Measurements from ENCODE around the gene RAB1B.
A peak's percentile ranks its signal among the peaks of the same experiment; 100 is the strongest.

RAB1B gene

GRCh38 chr11:66230978-66231377 lies 37.5 kb upstream of the RAB1B start:
- H3K27ac Mint-ChIP-seq: no peak overlapping the region
- H3K36me3 Mint-ChIP-seq: peaks cover 41% of the 10 kb centered on the region
- H3K4me1 Mint-ChIP-seq: no peaks in the 10 kb centered on the region
- ATAC-seq (ENCODE audit: low read depth) (no peak), DNase-seq (ENCODE audit: low spot score in 2 of 2) (no peak)
- H3K9me3 Mint-ChIP-seq: no peaks in the 10 kb centered on the region
- no peaks in the 10 kb centered on the region for H3K27me3 Mint-ChIP-seq
- H3K4me3 Mint-ChIP-seq: no peak overlapping the region

- Mint-ChIP-seq H3K4me3 (no peak overlapping the region), H3K9me3 (no peaks in the 10 kb centered on the region), H3K36me3 (peaks cover 41% of the 10 kb centered on the region), H3K4me1 (no peaks in the 10 kb centered on the region), H3K27me3 (no peaks in the 10 kb centered on the region), H3K27ac (no peak overlapping the region)
- ATAC-seq (ENCODE audit: low read depth): no peak
- DNase-seq (ENCODE audit: low spot score in 2 of 2): no peak
These were observed 36.9 kb upstream of the RAB1B start for GRCh38 chr11:66231561-66231960.

GRCh38 chr11:66232769-66233168 lies 35.7 kb upstream of the RAB1B start:
- no peak overlapping the region for H3K4me3 Mint-ChIP-seq
- no peaks in the 10 kb centered on the region for H3K9me3 Mint-ChIP-seq
- peaks cover 41% of the 10 kb centered on the region for H3K36me3 Mint-ChIP-seq
- H3K27me3 Mint-ChIP-seq: no peaks in the 10 kb centered on the region
- H3K4me1 Mint-ChIP-seq: no peaks in the 10 kb centered on the region
- peak overlapping the region; percentile 45 for H3K27ac Mint-ChIP-seq
- ATAC-seq (ENCODE audit: low read depth) (no peak), DNase-seq (ENCODE audit: low spot score in 2 of 2) (no peak)

GRCh38 chr11:66233301-66233700 lies 35.1 kb upstream of the RAB1B start:
- Mint-ChIP-seq H3K9me3 (no peaks in the 10 kb centered on the region), H3K4me1 (no peaks in the 10 kb centered on the region), H3K36me3 (peaks cover 41% of the 10 kb centered on the region), H3K27me3 (no peaks in the 10 kb centered on the region), H3K4me3 (no peak overlapping the region), H3K27ac (peak overlapping the region; percentile 45)
- DNase-seq (ENCODE audit: low spot score in 2 of 2): no peak
- no peak for ATAC-seq (ENCODE audit: low read depth)

- DNase-seq (ENCODE audit: low spot score in 2 of 2) (no peak), ATAC-seq (ENCODE audit: low read depth) (no peak)
- Mint-ChIP-seq H3K36me3 (peaks cover 34% of the 10 kb centered on the region), H3K4me3 (no peak overlapping the region), H3K4me1 (no peaks in the 10 kb centered on the region), H3K27me3 (no peaks in the 10 kb centered on the region), H3K27ac (no peak overlapping the region), H3K9me3 (no peaks in the 10 kb centered on the region)
These were observed 33.3 kb upstream of the RAB1B start for GRCh38 chr11:66235141-66235540.

- Mint-ChIP-seq H3K27ac (no peak overlapping the region), H3K36me3 (peaks cover 26% of the 10 kb centered on the region), H3K4me3 (no peak overlapping the region), H3K4me1 (no peaks in the 10 kb centered on the region), H3K9me3 (no peaks in the 10 kb centered on the region), H3K27me3 (no peaks in the 10 kb centered on the region)
- DNase-seq (ENCODE audit: low spot score in 2 of 2) (no peak), ATAC-seq (ENCODE audit: low read depth) (no peak)
These were observed 30.6 kb upstream of the RAB1B start for GRCh38 chr11:66237867-66238266.

GRCh38 chr11:66238786-66239413 lies 29.5 kb upstream of the RAB1B start:
- Mint-ChIP-seq H3K27me3 (no peaks in the 10 kb centered on the region), H3K27ac (peak overlapping the region; percentile 47), H3K9me3 (no peaks in the 10 kb centered on the region), H3K36me3 (peaks cover 20% of the 10 kb centered on the region), H3K4me1 (no peaks in the 10 kb centered on the region), H3K4me3 (no peak overlapping the region)
- no peak for DNase-seq (ENCODE audit: low spot score in 2 of 2)
- ATAC-seq (ENCODE audit: low read depth): no peak

GRCh38 chr11:66239511-66239910 lies 28.9 kb upstream of the RAB1B start:
- Mint-ChIP-seq H3K27me3 (no peaks in the 10 kb centered on the region), H3K27ac (no peak overlapping the region), H3K9me3 (no peaks in the 10 kb centered on the region), H3K36me3 (peaks cover 22% of the 10 kb centered on the region), H3K4me1 (no peaks in the 10 kb centered on the region), H3K4me3 (no peak overlapping the region)
- DNase-seq (ENCODE audit: low spot score in 2 of 2) (no peak), ATAC-seq (ENCODE audit: low read depth) (no peak)

- Mint-ChIP-seq H3K36me3 (peaks cover 22% of the 10 kb centered on the region), H3K27me3 (no peaks in the 10 kb centered on the region), H3K4me3 (no peak overlapping the region), H3K27ac (no peak overlapping the region), H3K9me3 (no peaks in the 10 kb centered on the region), H3K4me1 (no peaks in the 10 kb centered on the region)
- ATAC-seq (ENCODE audit: low read depth) (no peak), DNase-seq (ENCODE audit: low spot score in 2 of 2) (no peak)
These were observed 28.2 kb upstream of the RAB1B start for GRCh38 chr11:66239998-66240780.

- Mint-ChIP-seq H3K4me3 (no peak overlapping the region), H3K27me3 (no peaks in the 10 kb centered on the region), H3K27ac (no peak overlapping the region), H3K9me3 (no peaks in the 10 kb centered on the region), H3K36me3 (peaks cover 17% of the 10 kb centered on the region), H3K4me1 (no peaks in the 10 kb centered on the region)
- ATAC-seq (ENCODE audit: low read depth): no peak
- DNase-seq (ENCODE audit: low spot score in 2 of 2): no peak
These were observed 27.7 kb upstream of the RAB1B start for GRCh38 chr11:66240781-66241136.

GRCh38 chr11:66242095-66242765 lies 26.2 kb upstream of the RAB1B start:
- H3K4me1 Mint-ChIP-seq: no peaks in the 10 kb centered on the region

GRCh38 chr11:66243782-66244535 lies 24.5 kb upstream of the RAB1B start:
- Mint-ChIP-seq H3K27me3 (no peaks in the 10 kb centered on the region), H3K9me3 (no peaks in the 10 kb centered on the region), H3K4me3 (no peak overlapping the region), H3K4me1 (no peaks in the 10 kb centered on the region), H3K36me3 (peaks cover 16% of the 10 kb centered on the region), H3K27ac (peak overlapping the region; percentile 89)
- no peak for DNase-seq (ENCODE audit: low spot score in 2 of 2)
- ATAC-seq (ENCODE audit: low read depth): no peak

More at GRCh38 chr11:66242095-66242765, 26.2 kb upstream of the RAB1B start:
- Mint-ChIP-seq H3K27me3 (no peaks in the 10 kb centered on the region), H3K9me3 (no peaks in the 10 kb centered on the region), H3K4me3 (no peak overlapping the region), H3K27ac (peak overlapping the region; percentile 81), H3K36me3 (peaks cover 16% of the 10 kb centered on the region)
- no peak for ATAC-seq (ENCODE audit: low read depth)
- no peak for DNase-seq (ENCODE audit: low spot score in 2 of 2)

GRCh38 chr11:66247295-66247694 lies 21.1 kb upstream of the RAB1B start:
- H3K4me1 Mint-ChIP-seq: peaks cover 7% of the 10 kb centered on the region
- no peak overlapping the region for H3K27ac Mint-ChIP-seq
- no peak for ATAC-seq (ENCODE audit: low read depth)
- H3K27me3 Mint-ChIP-seq: no peaks in the 10 kb centered on the region
- DNase-seq (ENCODE audit: low spot score in 2 of 2): no peak
- no peaks in the 10 kb centered on the region for H3K9me3 Mint-ChIP-seq
- H3K36me3 Mint-ChIP-seq: peaks cover 21% of the 10 kb centered on the region
- H3K4me3 Mint-ChIP-seq: no peak overlapping the region

- Mint-ChIP-seq H3K27me3 (no peaks in the 10 kb centered on the region), H3K4me1 (peaks cover 7% of the 10 kb centered on the region), H3K4me3 (no peak overlapping the region), H3K36me3 (peaks cover 19% of the 10 kb centered on the region), H3K27ac (no peak overlapping the region), H3K9me3 (no peaks in the 10 kb centered on the region)
- ATAC-seq (ENCODE audit: low read depth): no peak
- no peak for DNase-seq (ENCODE audit: low spot score in 2 of 2)
These were observed 20.6 kb upstream of the RAB1B start for GRCh38 chr11:66247801-66248200.
